Neural cell (in vitro differentiated cells): ENCODE measurements around the gene NUFIP2.

ENCODE experiments used
- CTCF ChIP-seq: fragments of 450-650 bp; IDR thresholded peaks from 2 replicates; pipeline ENCODE4 v1.5.1; 2014; ENCODE audit warnings: antibody characterized with exemption, mild to moderate bottlenecking, moderate library complexity; ENCODE audit not compliant: poor library complexity, severe bottlenecking
- EP300 ChIP-seq: fragments of 450-650 bp; conservative IDR thresholded peaks from 2 replicates; pipeline ENCODE4 v1.6.1; 2014; ENCODE audit warnings: antibody characterized with exemption, mild to moderate bottlenecking, moderate library complexity; ENCODE audit not compliant: poor library complexity, severe bottlenecking
- EZH2 ChIP-seq: fragments of 200-600, 300-800 bp; shearing (Covaris generic), sonication (generic); IDR thresholded peaks from 2 replicates; pipeline ENCODE4 v1.6.1; 2014; ENCODE audit warnings: antibody characterized with exemption, low read length, borderline replicate concordance, mild to moderate bottlenecking; ENCODE audit not compliant: insufficient read depth, poor library complexity, severe bottlenecking
- POLR2AphosphoS5 ChIP-seq: IDR thresholded peaks from 2 replicates; pipeline ENCODE4 v1.6.1; 2012
- TAF1 ChIP-seq: IDR thresholded peaks from 2 replicates; pipeline ENCODE4 v1.6.1; 2012; ENCODE audit warnings: low read depth
- TF ChIP-seq, protein P1 (sequence below): IDR thresholded peaks from 2 replicates; pipeline ENCODE4 v1.6.1; 2012; ENCODE audit warnings: borderline replicate concordance

DNA sequence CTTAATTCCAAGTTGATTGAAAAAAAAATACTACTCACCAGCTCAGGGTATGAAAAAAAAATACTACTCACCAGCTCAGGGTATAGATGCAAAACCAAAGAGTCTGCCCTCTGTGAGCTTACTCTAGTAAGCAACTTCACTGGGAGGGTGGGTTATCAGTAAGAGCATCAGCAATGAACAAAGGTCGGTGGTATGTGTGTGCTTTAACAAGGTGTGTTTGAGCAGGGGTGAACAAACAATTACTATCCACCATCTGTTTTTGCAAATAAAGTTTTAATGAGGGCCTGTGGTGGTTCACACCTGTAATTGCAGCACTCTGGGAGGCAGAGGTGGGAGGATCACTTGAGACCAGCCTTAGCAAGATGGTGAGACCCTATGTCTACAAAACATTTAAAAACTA lies 20.0 kb downstream of the NUFIP2 start:
- TF ChIP-seq CTCF = no peak
- no peak for TF ChIP-seq EZH2
- TF ChIP-seq POLR2AphosphoS5 = no peak
- no peak for TF ChIP-seq TAF1
- no peak for TF ChIP-seq EP300
- TF ChIP-seq, protein P1, sequence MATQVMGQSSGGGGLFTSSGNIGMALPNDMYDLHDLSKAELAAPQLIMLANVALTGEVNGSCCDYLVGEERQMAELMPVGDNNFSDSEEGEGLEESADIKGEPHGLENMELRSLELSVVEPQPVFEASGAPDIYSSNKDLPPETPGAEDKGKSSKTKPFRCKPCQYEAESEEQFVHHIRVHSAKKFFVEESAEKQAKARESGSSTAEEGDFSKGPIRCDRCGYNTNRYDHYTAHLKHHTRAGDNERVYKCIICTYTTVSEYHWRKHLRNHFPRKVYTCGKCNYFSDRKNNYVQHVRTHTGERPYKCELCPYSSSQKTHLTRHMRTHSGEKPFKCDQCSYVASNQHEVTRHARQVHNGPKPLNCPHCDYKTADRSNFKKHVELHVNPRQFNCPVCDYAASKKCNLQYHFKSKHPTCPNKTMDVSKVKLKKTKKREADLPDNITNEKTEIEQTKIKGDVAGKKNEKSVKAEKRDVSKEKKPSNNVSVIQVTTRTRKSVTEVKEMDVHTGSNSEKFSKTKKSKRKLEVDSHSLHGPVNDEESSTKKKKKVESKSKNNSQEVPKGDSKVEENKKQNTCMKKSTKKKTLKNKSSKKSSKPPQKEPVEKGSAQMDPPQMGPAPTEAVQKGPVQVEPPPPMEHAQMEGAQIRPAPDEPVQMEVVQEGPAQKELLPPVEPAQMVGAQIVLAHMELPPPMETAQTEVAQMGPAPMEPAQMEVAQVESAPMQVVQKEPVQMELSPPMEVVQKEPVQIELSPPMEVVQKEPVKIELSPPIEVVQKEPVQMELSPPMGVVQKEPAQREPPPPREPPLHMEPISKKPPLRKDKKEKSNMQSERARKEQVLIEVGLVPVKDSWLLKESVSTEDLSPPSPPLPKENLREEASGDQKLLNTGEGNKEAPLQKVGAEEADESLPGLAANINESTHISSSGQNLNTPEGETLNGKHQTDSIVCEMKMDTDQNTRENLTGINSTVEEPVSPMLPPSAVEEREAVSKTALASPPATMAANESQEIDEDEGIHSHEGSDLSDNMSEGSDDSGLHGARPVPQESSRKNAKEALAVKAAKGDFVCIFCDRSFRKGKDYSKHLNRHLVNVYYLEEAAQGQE = no peak
